SK-N-SH (cell line): Measurements from ENCODE around the gene PPM1B. TPM values are rescaled to one million over a fixed set of nuclear protein-coding genes. Genes with fewer than 3 reads are reported as not detected.
A peak's percentile ranks its signal among the peaks of the same experiment; 100 is the strongest.

Experiments
- CTCF ChIA-PET: fragments of 300-600, 350-600 bp; formaldehyde crosslinking; extraction: SDS; loops from one replicate; lab custom pipeline; 2021; lab: Yijun Ruan, JAX
- POLR2A ChIA-PET: fragments of 350-600 bp; sonication (Branson Sonifier 250); formaldehyde crosslinking; extraction: SDS; loops from one replicate; lab custom pipeline; 2020; ENCODE audit warnings: antibody characterized with exemption, inconsistent platforms; lab: Yijun Ruan, JAX
- DNase-seq: peaks from one replicate; pipeline ENCODE4 v3.0.0; 2012
- H2AFZ ChIP-seq: fragments of 200-600 bp; sonication (generic); 2 replicates; pipeline ENCODE4 v1.8.1; 2016; ENCODE audit warnings: antibody characterized with exemption, mild to moderate bottlenecking, low read depth
- H3F3A ChIP-seq: fragments of 200-600 bp; sonication (generic); replicated peaks from 2 replicates; pipeline ENCODE3; 2016; ENCODE audit warnings: antibody characterized with exemption, mild to moderate bottlenecking; ENCODE audit not compliant: insufficient read depth
- H3K27ac ChIP-seq, 2 experiments: fragments of 200-500 bp in 1 of 2; fragments of 200-600 bp in 1 of 2; sonication (Bioruptor generic) in 1 of 2; sonication (generic), shearing (Covaris generic) in 1 of 2; 2 replicates each; pipeline versions ENCODE4 v1.5.1 to v1.6.1; 2014 to 2016; ENCODE audit warnings: low read depth in 2 of 2, inconsistent platforms in 1 of 2, low read length in 1 of 2, mild to moderate bottlenecking in 1 of 2, mixed read lengths in 1 of 2
- H3K27me3 ChIP-seq: fragments of 200-600 bp; sonication (generic), shearing (Covaris generic); 2 replicates; pipeline ENCODE4 v1.6.1; 2016; ENCODE audit warnings: mixed run types; ENCODE audit not compliant: insufficient read depth
- H3K36me3 ChIP-seq, 2 experiments: fragments of 200-500 bp in 1 of 2; fragments of 200-600 bp in 1 of 2; sonication (Bioruptor generic) in 1 of 2; sonication (generic) in 1 of 2; replicated peaks in 1 of 2; 2 replicates each; pipeline versions ENCODE3 to v1.5.1; 2014 to 2016; ENCODE audit warnings: low read length in 1 of 2, mild to moderate bottlenecking in 1 of 2; ENCODE audit not compliant: insufficient read depth in 2 of 2, control insufficient read depth in 1 of 2
- H3K4me1 ChIP-seq, 2 experiments: fragments of 200-500 bp in 1 of 2; fragments of 200-600 bp in 1 of 2; sonication (Bioruptor generic) in 1 of 2; sonication (generic), shearing (Covaris generic) in 1 of 2; 2 replicates each; pipeline versions ENCODE4 v1.5.1 to v1.6.1; 2014 to 2016; ENCODE audit warnings: low read depth in 1 of 2, low read length in 1 of 2, mixed run types in 1 of 2; ENCODE audit not compliant: insufficient read depth in 2 of 2, control insufficient read depth in 1 of 2
- H3K4me2 ChIP-seq: fragments of 200-600 bp; sonication (generic), shearing (Covaris generic); 2 replicates; pipeline ENCODE4 v1.6.1; 2017; ENCODE audit warnings: mixed run types
- H3K4me3 ChIP-seq, 2 experiments: fragments of 200-500 bp in 1 of 2; fragments of 200-600 bp in 1 of 2; sonication (Bioruptor generic) in 1 of 2; sonication (generic), shearing (Covaris generic) in 1 of 2; 2 replicates each; pipeline versions ENCODE4 v1.5.1 to v1.8.1; 2014 to 2016; ENCODE audit warnings: low read depth in 2 of 2, inconsistent platforms in 1 of 2, low read length in 1 of 2, mild to moderate bottlenecking in 1 of 2, mixed read lengths in 1 of 2, moderate library complexity in 1 of 2
- H3K79me2 ChIP-seq: fragments of 200-600 bp; sonication (generic); 2 replicates; pipeline ENCODE4 v1.8.1; 2017; ENCODE audit warnings: mild to moderate bottlenecking; ENCODE audit not compliant: insufficient read depth
- H3K9ac ChIP-seq: fragments of 200-600 bp; sonication (generic); 2 replicates; pipeline ENCODE4 v1.6.1; 2017; ENCODE audit warnings: mixed run types
- H3K9me2 ChIP-seq: fragments of 200-600 bp; sonication (generic); 2 replicates; pipeline ENCODE4 v1.6.1; 2017; ENCODE audit warnings: mixed run types
- H3K9me3 ChIP-seq: fragments of 200-600 bp; sonication (generic); 2 replicates; pipeline ENCODE4 v1.6.1; 2017; ENCODE audit warnings: mixed run types, mild to moderate bottlenecking, moderate library complexity
- H4K20me1 ChIP-seq: fragments of 200-600 bp; sonication (generic); 2 replicates; pipeline ENCODE4 v1.6.1; 2017; ENCODE audit warnings: mild to moderate bottlenecking, mixed run types; ENCODE audit not compliant: insufficient read depth
- CHD2 ChIP-seq: fragments of 150-350 bp; IDR thresholded peaks from 2 replicates; pipeline ENCODE4 v1.6.1; 2018; ENCODE audit warnings: low read length; ENCODE audit not compliant: partially characterized antibody
- ELF1 ChIP-seq: IDR thresholded peaks from 2 replicates; pipeline ENCODE4 v1.4.0; 2012
- EP300 ChIP-seq, 2 experiments: IDR thresholded peaks; 2 replicates each; pipeline versions ENCODE4 v1.4.0 to v1.6.1; 2012; ENCODE audit warnings: borderline replicate concordance in 1 of 2, low read depth in 1 of 2, low read length in 1 of 2
- EZH2phosphoT487 ChIP-seq: fragments of 200-600 bp; sonication (generic); IDR thresholded peaks from 2 replicates; pipeline ENCODE4 v1.6.1; 2017; ENCODE audit warnings: low read depth, mixed run types, mild to moderate bottlenecking, antibody characterized with exemption, moderate library complexity, borderline replicate concordance
- FOSL2 ChIP-seq: IDR thresholded peaks from 2 replicates; pipeline ENCODE4 v1.4.0; 2012; ENCODE audit warnings: low read depth, mild to moderate bottlenecking, moderate library complexity, borderline replicate concordance
- FOXM1 ChIP-seq: IDR thresholded peaks from 2 replicates; pipeline ENCODE4 v1.4.0; 2012; ENCODE audit warnings: low read depth, mild to moderate bottlenecking
- GABPA ChIP-seq: IDR thresholded peaks from 2 replicates; pipeline ENCODE4 v1.4.0; 2012; ENCODE audit warnings: low read depth, mild to moderate bottlenecking
- GATA2 ChIP-seq: sonication (generic); formaldehyde crosslinking; IDR thresholded peaks from 2 replicates; pipeline ENCODE4 v1.5.0; 2020; ENCODE audit warnings: mild to moderate bottlenecking, missing genetic modification reagents
- IRF3 ChIP-seq: fragments of 150-350 bp; IDR thresholded peaks from 2 replicates; pipeline ENCODE4 v1.6.1; 2016; ENCODE audit warnings: mild to moderate bottlenecking, low read depth, low read length
- MEF2A ChIP-seq: IDR thresholded peaks from 2 replicates; pipeline ENCODE4 v1.4.0; 2012; ENCODE audit warnings: low read depth, borderline replicate concordance
- MXI1 ChIP-seq: IDR thresholded peaks from 2 replicates; pipeline ENCODE4 v1.6.1; 2012; ENCODE audit warnings: mild to moderate bottlenecking, low read depth, low read length, improper control_type of control experiment
- NRF1 ChIP-seq: IDR thresholded peaks from 2 replicates; pipeline ENCODE4 v1.6.1; 2012; ENCODE audit warnings: low read depth, mild to moderate bottlenecking, low read length
- PBX3 ChIP-seq: IDR thresholded peaks from 2 replicates; pipeline ENCODE4; 2012
- RAD21 ChIP-seq: IDR thresholded peaks from 2 replicates; pipeline ENCODE4 v1.6.1; 2012; ENCODE audit warnings: mild to moderate bottlenecking, low read length
- RFX5 ChIP-seq: IDR thresholded peaks from 2 replicates; pipeline ENCODE4 v1.6.1; 2012; ENCODE audit warnings: mild to moderate bottlenecking, improper control_type of control experiment, low read length
- TAF1 ChIP-seq: IDR thresholded peaks from 2 replicates; pipeline ENCODE4 v1.6.1; 2012; ENCODE audit warnings: low read depth, mild to moderate bottlenecking, low read length, moderate library complexity, borderline replicate concordance
- TCF12 ChIP-seq: IDR thresholded peaks from 2 replicates; pipeline ENCODE4 v1.4.0; 2012
- whole genome bisulfite sequencing: methylation state at CpG from one replicate; pipeline ENCODE4 v1.1.6; 2017; ENCODE audit warnings: low lambda C conversion rate; 5-methylcytosine and 5-hydroxymethylcytosine counted together
- polyA plus RNA-seq, 3 experiments: library from polyadenylated mRNA; depleted of rRNA; stranded (reverse); fragments of >200 nt; gene quantifications; 2 replicates each; pipeline ENCODE4 v1.2.3, GENCODE V29; 2012
- TF ChIP-seq, protein P1 (sequence below): IDR thresholded peaks from 2 replicates; pipeline ENCODE4 v1.4.0; 2012; ENCODE audit warnings: low read depth, borderline replicate concordance
- TF ChIP-seq, protein P2 (sequence below): IDR thresholded peaks from 2 replicates; pipeline ENCODE4 v1.4.0; 2012; ENCODE audit warnings: low read depth, borderline replicate concordance

Gene PPM1B
- polyA plus RNA-seq, 1 of the 3 experiments (the other 2 are of a cell fraction): 16.2 TPM

DNA sequence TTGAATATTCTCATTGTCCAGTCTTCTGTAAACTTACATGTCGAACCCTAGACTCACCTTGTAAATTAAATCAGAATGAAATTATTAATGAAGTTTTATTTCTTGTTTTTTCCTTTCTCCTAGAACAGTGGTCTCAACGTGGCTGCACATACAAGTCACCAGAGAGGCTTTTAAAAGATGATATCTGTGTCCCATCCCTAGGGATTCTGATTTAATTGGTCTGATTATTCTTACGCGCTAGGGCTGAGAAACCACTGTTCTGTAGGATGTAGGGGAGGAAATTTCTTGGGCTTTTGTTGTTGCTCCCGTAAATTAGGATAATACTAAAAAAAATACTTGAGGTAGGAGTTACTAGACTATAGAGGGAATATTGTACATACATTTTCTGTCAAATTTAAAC, 32.1 kb downstream of the PPM1B start:
- Histone ChIP-seq H3K36me3 (peaks cover 0 to 7% of the 10 kb centered on the region in 2 experiments), H3K79me2 (peaks cover 81% of the 10 kb centered on the region), H3K4me3 (no peak overlapping the region), H3K27me3 (no peaks in the 10 kb centered on the region), H3F3A (peaks cover 17% of the 10 kb centered on the region), H3K4me1 (peaks cover 4 to 14% of the 10 kb centered on the region in 2 experiments; a peak in 2 of 4 replicates), H2AFZ (no peak overlapping the region), H3K9me3 (no peaks in the 10 kb centered on the region), H4K20me1 (peaks cover 5% of the 10 kb centered on the region; the same call in 1 of the 2 replicates), H3K4me2 (no peak overlapping the region), H3K9ac (no peak overlapping the region), H3K27ac (peak overlapping the region in 1 of 2 experiments; percentile 18; a peak in 1 of 4 replicates), H3K9me2 (no peaks in the 10 kb centered on the region)
- DNase-seq: peak; percentile 32
- CTCF ChIA-PET: interaction anchor here (1.1 to 1.8 kb wide), 3 partner anchors 10 to 191 kb away, joined by 3 to 7 read pairs (median 3); no protein-coding TSS in a partner anchor
- POLR2A ChIA-PET: no interaction called here
- TF ChIP-seq GATA2 (CRISPR knock-in tag): peak; percentile 51
- no peak for TF ChIP-seq NRF1
- no peak for TF ChIP-seq FOSL2
- WGBS: 85% methylated on average over 5 of the region's 5 CpGs

DNA sequence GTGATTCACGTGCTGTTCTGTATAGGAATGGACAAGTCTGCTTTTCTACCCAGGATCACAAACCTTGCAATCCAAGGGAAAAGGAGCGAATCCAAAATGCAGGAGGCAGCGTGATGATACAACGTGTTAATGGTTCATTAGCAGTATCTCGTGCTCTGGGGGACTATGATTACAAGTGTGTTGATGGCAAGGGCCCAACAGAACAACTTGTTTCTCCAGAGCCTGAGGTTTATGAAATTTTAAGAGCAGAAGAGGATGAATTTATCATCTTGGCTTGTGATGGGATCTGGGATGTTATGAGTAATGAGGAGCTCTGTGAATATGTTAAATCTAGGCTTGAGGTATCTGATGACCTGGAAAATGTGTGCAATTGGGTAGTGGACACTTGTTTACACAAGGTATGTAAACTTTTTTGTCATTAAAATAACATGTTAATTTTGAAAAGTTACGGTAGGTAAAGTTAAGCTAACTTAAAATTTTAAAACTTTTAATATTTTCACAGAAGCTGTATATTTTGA, 33.0 kb downstream of the PPM1B start:
- Histone ChIP-seq H3K4me3 (no peak overlapping the region), H3K27me3 (no peaks in the 10 kb centered on the region), H3F3A (peaks cover 17% of the 10 kb centered on the region), H3K9ac (no peak overlapping the region), H3K27ac (peak overlapping the region; percentile 7 to 16; a peak in 3 of 4 replicates), H3K36me3 (peaks cover 7% of the 10 kb centered on the region in 2 experiments), H3K79me2 (peaks cover 79% of the 10 kb centered on the region), H4K20me1 (peaks cover 5% of the 10 kb centered on the region; the same call in 1 of the 2 replicates), H3K9me2 (no peaks in the 10 kb centered on the region), H3K4me1 (peaks cover 4 to 14% of the 10 kb centered on the region in 2 experiments; a peak in 2 of 4 replicates), H3K4me2 (no peak overlapping the region), H2AFZ (no peak overlapping the region), H3K9me3 (no peaks in the 10 kb centered on the region)
- DNase-seq: no peak
- ChIA-PET POLR2A (interaction anchor here (0.6 kb wide), 1 partner anchor 125 kb away, joined by 3 read pairs; no protein-coding TSS in a partner anchor), CTCF (interaction anchor here (1.1 to 1.8 kb wide), 4 partner anchors 11 to 190 kb away, joined by 3 to 7 read pairs (median 4); no protein-coding TSS in a partner anchor)
- TF ChIP-seq FOXM1 (no peak), MXI1 (no peak), PBX3 (no peak), GABPA (no peak), CHD2 (no peak), RAD21 (no peak), MEF2A (no peak), EZH2phosphoT487 (no peak), RFX5 (no peak), IRF3 (no peak), ELF1 (no peak), TAF1 (no peak), FOSL2 (no peak), EP300 (IDR thresholded peaks at IDR 0.05; ENCODE audit: borderline replicate concordance in 1 of 2, low read depth in 1 of 2, low read length in 1 of 2) (no peak), TCF12 (no peak)
- TF ChIP-seq, protein P1, sequence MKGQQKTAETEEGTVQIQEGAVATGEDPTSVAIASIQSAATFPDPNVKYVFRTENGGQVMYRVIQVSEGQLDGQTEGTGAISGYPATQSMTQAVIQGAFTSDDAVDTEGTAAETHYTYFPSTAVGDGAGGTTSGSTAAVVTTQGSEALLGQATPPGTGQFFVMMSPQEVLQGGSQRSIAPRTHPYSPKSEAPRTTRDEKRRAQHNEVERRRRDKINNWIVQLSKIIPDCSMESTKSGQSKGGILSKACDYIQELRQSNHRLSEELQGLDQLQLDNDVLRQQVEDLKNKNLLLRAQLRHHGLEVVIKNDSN: no peak
- TF ChIP-seq, protein P2, sequence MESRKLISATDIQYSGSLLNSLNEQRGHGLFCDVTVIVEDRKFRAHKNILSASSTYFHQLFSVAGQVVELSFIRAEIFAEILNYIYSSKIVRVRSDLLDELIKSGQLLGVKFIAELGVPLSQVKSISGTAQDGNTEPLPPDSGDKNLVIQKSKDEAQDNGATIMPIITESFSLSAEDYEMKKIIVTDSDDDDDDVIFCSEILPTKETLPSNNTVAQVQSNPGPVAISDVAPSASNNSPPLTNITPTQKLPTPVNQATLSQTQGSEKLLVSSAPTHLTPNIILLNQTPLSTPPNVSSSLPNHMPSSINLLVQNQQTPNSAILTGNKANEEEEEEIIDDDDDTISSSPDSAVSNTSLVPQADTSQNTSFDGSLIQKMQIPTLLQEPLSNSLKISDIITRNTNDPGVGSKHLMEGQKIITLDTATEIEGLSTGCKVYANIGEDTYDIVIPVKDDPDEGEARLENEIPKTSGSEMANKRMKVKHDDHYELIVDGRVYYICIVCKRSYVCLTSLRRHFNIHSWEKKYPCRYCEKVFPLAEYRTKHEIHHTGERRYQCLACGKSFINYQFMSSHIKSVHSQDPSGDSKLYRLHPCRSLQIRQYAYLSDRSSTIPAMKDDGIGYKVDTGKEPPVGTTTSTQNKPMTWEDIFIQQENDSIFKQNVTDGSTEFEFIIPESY: no peak
- WGBS: 93% methylated on average over 6 of the region's 6 CpGs
